GM19438 (cell line): ENCODE results near the gene CHTF8.
"Not testable (repeated sequence)": the region's sequence is repeated elsewhere in the genome, so short reads cannot be mapped to it uniquely, and the experiment has no call there.

ENCODE experiments used
- ATAC-seq: cut with Tn5 transposase; IDR thresholded peaks from one replicate; pipeline ENCODE4 v1.9.1; 2021; ENCODE audit warnings: low read depth; ENCODE audit not compliant: unreplicated experiment

The CHTF8 gene, protein sequence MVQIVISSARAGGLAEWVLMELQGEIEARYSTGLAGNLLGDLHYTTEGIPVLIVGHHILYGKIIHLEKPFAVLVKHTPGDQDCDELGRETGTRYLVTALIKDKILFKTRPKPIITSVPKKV

DNA sequence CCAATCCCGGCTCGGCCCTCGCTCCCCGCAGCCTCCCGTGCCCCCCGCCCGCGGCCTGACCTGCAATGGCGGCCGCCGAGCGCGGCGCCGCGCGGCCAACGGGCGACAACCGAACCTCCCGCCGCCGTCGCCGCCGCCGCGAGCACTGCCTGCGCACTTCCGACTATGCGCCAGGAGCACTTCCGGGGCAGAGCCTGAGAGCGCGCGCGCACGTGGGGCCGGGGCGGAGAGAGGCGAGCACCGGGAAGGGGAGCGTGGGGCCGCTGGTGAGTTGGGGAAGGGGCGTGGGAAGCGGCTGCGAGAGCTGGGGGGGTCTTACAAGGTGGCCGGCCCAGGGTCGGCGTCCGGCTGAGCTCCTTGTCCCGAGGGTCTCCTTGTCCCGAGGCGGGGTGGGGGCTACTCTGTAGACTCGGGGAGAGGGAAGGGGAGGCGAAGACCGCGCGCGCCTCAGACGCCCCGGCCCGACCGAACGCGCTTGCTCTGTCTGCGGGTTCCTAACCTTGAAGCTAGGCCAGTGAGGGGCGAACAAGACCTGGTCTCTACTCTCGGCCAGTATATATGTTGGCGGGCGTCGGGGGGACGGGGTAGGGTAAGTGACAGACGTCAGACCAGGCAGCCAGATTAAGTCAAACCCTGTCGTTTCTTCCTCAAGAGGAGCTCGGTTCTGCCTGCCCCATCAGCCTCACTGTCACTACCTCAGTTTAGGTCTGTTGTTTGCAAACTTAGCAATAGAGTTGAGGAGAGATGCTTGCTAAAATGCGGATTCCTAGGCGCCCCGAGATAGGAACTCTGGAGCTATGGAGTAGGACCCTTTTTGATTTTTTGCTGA, at the start of gene CHTF8, which contains the start of gene UTP4:
CHTF8 (minus strand) TSS at position 165 of the 829 bp plus-strand sequence. CDS start 11,130 bp downstream, outside the sequence.
UTP4 (plus strand) TSS at position 226 of the 829 bp plus-strand sequence. CDS start 811 bp downstream, outside the sequence.
- peak; percentile 89 for ATAC-seq

DNA sequence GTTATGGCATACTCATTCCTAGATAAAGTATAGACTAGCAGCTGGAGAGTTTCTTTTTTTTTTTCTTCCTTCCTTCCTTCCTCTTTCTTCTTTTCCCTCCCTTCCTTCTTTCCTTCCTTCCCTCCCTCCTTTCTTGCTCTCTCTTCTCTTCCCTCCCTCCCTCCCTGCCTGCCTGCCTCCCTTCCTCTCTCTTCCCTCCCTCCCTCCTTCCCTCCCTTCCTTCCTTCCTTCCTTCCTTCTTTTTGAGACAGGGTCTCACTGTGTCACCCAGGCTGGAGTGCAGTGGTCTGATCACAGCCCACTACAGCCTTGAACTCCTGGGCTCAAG, 47.6 kb upstream of the CHTF8 start:
- no peak for ATAC-seq

DNA sequence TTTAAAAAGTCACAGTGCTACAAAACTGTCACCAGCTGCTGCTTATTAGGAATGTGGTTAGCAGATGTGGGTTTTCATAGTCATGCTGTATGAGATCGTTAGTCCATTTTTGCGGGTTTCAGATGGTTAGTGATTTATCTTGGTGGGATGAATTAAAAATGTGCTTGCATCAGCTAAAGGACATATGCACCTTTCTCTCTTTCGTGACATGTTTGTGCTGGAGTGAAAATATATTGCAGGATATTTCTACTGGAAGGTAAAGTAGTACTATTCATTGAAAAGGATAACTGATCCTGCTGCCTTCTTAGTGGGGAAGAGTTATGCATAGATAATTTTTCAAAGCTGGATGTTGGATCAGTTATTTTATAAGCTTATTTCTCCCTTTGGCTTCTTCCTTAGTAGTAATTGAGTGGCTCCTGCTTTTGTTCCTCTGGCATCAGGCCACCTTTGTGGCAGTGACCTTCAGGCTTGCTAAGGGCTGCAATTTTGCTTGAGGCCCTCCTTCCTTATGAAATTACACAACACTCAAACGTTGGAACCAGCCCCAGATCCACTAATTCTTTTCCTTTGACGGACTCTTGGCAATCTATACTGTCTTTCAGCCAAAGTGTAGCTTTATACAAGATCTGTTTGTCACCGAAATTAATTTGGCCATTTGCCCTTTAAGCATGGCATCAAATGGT, 47.1 kb upstream of the CHTF8 start:
- ATAC-seq = no peak

DNA sequence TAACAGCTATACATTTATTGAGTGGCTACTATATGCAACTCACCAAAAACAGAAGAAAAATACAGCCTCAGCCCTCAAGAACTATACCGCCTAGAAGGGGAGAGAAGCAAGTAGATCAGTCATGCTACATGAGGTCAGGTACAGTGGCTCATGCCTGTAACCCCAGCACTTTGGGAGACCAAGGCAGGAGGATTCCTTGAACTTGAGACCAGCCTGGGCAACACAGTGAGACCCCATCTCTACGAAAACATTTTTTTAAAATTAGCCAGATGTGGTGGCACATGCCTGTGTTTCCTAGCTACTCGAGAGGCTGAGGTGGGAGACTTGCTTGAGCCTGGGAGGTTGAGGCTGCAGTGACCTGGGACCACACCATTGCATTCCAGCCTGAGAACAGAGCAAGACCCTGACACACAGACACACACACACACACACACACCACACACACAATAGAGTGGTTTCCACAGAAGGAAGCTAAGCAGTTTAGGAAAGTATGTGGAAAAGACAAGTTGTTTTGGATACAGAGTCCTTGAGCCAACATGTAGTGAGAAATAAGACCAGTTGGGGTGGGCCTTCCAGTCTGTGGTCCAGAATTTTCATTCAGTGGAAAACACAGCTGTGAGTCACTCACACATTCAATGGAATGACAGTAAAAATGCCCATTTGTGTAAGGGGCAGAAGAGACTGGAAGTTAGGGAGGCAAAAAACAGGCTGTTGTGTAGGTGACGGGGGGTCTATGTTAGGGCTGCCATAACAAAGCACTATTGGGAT, 43.8 kb upstream of the CHTF8 start:
- no peak for ATAC-seq

DNA sequence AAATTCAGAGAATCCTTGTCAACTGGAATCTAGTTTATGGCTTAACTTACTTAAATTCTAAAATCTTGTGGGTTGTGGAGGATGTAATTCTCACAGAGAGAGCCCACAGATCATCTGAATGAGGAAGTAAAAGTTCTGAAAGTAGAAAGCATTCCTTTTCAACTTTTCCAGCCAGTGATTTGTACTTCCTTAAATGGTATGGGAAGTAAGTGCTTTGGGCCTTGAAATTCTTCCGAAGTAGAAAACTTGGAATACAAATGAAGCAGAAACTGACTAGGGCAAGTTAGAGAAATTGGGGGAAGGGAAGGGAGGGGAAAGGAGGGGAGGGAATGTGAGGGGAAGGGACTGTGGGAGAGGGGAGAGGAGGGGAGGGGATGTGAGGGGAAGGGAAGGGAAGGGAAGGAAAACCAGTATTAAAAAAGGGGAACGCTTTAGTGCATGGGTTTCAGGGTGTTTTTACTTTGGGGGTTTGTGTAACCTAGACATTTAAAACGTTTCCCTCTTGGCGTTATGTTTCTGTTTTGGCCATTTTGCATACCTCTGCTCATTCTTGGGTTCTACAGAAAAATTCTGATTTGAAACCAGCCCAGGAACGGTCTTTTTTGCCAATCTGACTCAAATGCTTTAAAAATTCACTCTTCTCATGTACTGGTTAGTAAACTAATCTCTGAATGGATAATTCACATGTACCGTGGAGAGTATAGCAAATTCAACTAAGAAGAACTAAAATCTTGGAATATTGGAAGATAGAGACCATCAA, 39.1 kb upstream of the CHTF8 start:
- ATAC-seq = no peak

DNA sequence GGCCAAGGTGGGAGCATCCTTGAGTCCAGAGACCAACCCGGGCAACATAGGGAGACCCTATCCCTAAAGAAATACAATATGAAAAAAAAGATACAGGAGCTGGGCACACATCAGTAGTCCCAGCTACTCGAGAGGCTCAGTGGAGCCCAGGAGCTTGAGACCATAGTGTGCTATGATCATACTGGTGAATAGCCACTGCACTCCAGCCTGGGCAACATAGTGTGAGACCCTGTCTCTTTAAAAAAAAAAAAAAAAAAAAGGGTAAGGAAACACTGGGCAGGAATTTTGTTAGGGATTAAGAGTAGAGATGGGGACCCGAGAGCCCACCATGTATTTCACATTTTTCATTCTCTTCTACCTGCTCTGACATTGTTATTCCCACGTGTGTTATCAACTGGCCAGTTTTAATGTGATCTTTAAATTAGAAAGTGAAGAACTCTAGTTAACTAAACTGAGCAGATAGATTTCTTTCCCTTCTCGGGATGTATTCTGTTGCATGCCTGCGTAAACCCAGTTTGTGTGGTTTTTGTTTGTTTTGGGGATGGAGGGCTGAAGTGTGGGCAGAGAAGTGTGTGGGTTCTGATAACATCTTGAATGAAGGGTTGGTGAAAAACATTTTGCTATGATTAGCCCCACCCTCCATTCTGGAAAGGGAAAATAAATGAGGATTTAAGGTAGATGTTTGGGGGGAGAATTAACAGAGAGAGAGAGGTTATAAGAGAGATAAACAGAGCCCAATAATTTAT, 37.4 kb upstream of the CHTF8 start:
- no peak for ATAC-seq

DNA sequence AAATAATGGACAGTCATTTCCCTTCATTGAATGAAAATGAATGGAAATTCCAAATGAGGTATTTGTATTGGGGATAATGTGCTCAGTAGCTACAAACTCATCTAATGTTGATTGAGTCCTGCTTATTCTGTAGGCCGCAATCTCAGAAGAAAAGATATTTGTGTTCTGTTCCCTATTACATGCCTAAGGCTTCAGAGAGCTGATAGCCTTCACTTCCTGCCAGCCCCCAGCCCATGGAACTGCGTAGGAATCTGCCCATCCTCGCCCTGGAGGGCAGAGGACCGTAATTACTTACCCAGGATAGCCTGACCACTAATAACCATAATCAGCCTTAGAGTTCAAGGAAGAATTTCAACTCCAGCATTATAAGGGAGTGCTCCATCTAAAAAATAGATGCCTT, 36.7 kb upstream of the CHTF8 start:
- no peak for ATAC-seq

DNA sequence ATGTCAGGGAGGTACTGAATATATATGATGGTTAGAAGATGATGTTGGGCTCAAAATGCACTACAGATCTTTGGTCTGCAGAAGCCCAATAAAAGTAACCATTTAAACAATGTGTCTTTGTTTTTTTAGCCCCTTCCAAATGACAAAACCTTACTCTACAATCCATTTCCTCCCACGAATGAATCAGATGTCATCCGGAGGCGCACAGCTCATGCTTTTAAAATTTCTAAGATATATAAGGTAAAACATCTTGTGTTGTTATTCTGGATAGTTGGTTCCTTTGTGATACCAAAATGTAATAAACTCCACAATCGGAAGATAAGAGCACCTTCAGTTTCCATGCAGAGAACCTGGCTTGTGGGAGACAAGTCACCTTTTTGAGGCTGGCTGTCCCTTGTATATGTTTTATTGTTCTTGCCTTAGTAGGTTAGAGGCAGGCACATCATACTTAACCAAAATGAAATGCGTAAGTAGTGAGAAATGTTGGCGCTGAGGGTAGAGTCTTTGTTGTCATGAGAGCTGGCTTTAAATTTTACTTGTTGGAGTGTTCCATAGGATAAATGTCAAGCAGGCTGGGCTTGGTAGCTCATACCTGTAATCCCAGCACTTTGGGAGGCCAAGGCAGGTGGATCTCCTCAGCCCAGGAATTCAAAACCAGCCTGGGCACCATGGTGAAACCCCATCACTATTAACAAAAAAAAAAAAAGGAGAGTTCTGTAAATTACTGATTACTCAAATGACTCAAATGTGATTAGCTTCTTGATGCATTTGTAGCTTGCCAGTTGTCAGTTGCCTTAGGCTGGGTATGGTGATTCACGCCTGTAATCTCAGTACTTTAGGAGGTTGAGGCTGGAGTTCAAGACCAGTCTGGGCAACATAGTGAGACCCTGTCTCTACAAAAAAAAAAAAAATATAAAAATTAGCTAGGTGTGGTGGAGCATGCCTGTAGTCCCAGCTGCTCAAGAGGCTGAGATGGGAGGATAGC, 34.9 kb upstream of the CHTF8 start:
- no peak for ATAC-seq

DNA sequence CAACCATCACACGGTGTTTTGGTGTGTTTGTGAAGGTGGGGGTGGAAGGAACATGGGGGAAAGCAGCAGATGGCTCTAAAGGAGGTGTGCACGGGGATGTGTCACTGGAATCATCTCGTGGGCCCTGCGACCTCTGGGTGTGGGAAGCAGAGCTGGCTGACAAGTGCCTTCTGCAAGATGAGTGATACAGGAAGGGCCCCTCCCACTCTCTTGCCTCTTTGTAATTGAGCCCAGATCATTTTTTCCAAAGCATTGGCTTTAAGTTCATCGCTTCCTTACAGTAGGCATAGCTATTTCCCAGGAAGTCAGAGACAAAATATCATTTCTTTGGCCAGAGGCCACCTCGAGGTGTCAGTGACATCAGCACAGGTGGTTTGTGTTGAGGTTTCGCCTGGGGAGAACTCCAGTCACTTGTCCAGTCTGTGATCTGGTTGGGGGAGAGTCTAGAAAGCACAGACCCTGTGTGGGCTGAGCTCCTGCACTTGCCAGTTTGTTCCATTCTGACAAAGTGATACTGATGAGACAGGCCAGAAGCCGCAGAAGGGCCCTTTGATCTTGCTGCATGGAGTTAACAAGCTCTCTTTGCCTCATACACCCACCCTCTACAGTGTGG, 33.9 kb upstream of the CHTF8 start:
- no peak for ATAC-seq

DNA sequence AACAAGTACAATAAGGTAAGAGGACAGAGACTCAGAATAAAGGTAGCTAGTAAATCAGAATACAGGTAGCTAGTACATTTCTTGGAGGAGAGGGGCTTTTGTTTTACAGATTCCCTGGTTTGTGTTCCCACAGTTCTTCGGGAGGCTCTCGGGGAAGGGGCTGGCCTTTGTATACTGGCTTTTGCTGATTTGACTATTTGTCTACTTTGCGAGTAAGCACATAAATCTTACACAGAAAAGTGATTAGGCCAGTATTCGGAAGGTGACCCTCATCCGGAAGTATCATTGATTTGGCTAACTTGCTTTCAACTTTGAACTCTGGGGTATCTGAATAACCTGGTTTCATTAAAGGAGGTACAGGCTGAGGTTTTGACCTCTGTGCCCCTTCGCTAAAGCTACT, 33.2 kb upstream of the CHTF8 start:
- ATAC-seq = no peak

DNA sequence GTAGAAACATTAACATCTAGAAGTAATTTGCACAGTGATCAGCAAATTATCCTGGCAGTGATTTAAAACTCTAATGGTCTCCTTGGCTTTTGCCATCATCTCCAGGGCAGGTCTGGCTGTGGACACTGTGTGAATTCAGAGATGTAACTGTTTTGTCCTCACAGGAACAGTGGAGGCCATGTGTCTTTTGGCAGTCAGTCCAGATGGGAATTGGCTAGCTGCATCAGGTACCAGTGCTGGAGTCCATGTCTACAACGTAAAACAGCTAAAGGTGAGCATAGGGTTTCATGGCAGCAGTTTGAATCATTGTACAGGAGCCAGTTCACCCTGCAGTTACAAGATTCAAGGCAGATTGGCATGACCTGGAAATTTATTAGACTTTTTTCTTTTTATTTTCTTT, 27.8 kb upstream of the CHTF8 start:
- ATAC-seq = no peak

DNA sequence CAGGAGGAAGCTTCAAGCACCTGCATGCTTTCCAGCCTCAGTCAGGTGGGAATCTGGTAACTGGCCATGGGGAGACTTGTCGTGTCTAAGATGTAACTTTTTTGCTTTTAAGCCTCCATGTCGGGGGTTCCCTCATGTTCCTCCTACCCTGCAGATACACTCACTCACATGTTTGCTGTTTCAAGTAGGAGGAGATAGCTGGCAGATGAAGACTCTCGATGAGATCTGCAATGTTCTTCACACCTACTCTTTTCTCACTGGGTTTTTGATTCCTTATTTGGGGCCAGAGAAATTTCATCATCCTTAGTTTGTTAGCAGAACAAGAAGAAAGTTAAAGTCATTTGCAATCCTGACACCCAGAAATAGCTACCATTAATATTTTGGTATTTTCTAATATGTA, 24.8 kb upstream of the CHTF8 start:
- no peak for ATAC-seq

DNA sequence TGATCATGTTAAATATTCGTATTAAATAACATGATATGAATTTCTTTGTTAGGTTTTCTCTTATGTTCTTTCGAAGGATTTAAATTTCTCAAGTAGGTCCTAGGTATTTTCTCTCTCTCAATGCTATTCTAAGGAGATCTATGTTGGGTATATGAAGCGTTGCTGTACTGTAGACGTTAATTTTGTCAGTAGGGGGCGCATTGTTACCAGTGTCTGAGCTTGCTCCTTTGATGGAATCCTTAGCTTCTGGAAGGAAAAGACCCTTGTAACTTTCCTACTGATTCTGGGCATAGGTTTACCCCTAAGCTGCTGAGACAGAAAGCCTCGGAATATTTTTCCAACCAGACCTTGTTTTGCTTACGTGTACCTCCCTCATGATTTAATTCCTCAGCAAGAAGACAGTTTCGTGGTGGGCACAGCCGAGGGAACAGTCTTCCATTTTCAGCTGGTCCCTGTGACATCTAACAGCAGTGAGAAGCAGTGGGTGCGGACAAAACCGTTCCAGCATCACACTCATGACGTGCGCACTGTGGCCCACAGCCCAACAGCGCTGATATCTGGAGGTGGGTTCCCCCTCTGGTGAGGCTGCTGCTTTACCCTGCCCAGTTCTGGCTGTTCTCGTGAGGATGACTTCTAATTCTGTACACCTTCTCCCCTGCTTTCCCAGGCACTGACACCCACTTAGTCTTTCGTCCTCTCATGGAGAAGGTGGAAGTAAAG, 17.9 kb upstream of the CHTF8 start:
- ATAC-seq = no peak

DNA sequence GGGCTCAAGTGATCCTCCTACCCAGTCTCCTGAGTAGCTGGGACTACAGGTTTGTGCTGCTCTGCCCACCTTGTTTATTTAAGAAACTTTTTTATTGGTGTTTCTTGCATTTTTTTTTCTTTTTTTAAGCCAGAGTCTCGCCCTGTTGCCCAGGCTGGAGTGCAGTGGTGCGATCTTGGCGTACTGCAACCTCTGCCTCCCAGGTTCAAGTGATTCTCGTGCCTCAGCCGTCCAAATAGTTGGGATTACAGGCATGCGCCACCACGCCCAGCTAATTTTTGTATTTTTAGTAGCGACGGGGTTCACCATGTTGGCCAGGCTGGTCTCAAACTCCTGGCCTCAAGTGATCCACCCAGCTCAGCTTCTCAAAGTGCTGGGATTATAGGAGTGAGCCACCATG, 17.2 kb upstream of the CHTF8 start:
- ATAC-seq = not testable (repeated sequence)

DNA sequence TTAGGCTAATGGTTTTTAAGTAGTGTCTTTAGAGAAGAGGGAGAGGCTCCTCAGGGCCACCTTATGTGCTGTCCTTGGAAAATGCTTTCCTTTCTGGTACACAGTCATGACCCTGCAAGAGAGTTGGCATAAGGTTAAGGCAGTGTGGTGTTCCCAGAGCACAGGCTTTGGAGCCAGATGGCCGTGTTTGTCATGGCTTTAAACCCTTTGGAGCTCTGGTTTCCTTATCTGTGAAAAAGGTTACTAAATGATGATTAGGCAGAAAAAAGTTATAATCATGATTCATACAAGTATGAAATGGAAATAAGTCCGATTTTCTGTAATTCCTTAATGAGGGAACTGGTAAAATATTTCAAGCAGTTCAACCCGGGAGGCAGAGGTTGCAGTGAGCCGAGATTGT, 13.3 kb upstream of the CHTF8 start:
- no peak for ATAC-seq

DNA sequence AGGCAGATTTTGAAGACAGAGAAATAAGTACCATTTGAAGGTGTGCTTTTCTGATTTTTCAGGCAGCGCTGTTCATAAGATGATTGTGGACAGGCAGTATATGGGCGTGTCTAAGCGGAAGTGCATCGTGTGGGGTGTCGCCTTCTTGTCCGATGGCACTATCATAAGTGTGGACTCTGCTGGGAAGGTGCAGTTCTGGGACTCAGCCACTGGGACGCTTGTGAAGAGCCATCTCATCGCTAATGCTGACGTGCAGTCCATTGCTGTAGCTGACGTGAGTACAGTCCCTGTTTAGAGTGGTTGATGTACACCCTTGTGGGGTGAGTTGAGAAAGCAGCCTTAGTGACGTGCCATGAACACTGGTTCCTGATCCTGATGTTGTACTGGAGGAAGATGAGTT, 10.7 kb upstream of the CHTF8 start:
- ATAC-seq = no peak

DNA sequence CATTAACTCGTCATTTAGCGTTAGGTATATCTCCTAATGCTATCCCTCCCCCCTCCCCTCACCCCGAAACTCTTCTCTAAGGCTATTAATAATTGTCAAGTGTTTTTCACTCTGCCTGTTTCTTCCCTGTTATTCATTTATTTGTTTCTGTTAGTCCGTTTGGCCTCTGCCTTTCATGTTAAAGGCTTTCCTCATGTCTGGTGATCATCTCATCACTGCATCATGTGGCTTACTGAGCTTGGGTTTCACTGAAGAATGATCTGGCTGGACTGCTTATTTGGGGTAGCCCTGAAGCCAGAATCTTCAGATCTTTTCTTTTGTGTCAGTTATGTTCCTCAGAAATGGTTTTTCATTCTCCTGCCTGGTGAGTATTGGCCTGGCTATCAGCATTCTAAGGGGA, 9.5 kb upstream of the CHTF8 start:
- ATAC-seq = no peak
